Osteocyte (in vitro differentiated cells): ENCODE data around the gene THBD. TPM values are rescaled to one million over a fixed set of nuclear protein-coding genes. Genes with fewer than 3 reads are reported as not detected.

Experiments
- DNase-seq: peaks from one replicate; pipeline ENCODE4 v3.0.0; 2021; ENCODE audit warnings: mixed read lengths; ENCODE audit not compliant: unreplicated experiment; ENCODE audit errors: extremely low spot score
- H3K27ac Mint-ChIP-seq: one replicate; pipeline ENCODE4 v1.8.0; 2021; ENCODE audit warnings: mild to moderate bottlenecking, mixed read lengths; ENCODE audit not compliant: unreplicated experiment
- H3K27me3 Mint-ChIP-seq: one replicate; pipeline ENCODE4 v1.8.0; 2021; ENCODE audit warnings: mixed read lengths; ENCODE audit not compliant: unreplicated experiment
- H3K36me3 Mint-ChIP-seq: one replicate; pipeline ENCODE4 v1.8.0; 2021; ENCODE audit warnings: mixed read lengths; ENCODE audit not compliant: unreplicated experiment
- H3K4me1 Mint-ChIP-seq: one replicate; pipeline ENCODE4 v1.8.0; 2021; ENCODE audit warnings: mixed read lengths; ENCODE audit not compliant: unreplicated experiment
- H3K4me3 Mint-ChIP-seq: one replicate; pipeline ENCODE4 v1.8.0; 2021; ENCODE audit warnings: mild to moderate bottlenecking, moderate library complexity, mixed read lengths; ENCODE audit not compliant: unreplicated experiment
- H3K9me3 Mint-ChIP-seq: one replicate; pipeline ENCODE4 v1.8.0; 2021; ENCODE audit warnings: mixed read lengths; ENCODE audit not compliant: unreplicated experiment
- CTCF ChIP-seq: fragments of 200-600 bp; sonication (generic); IDR thresholded peaks from 2 replicates; pipeline ENCODE4 v1.5.0; 2021; ENCODE audit warnings: antibody characterized with exemption, mild to moderate bottlenecking, moderate library complexity
- total RNA-seq: library from RNA; stranded (reverse); gene quantifications from 2 replicates; pipeline ENCODE4 v1.2.1, GENCODE V29; 2021

The THBD gene
- total RNA-seq, 1 donor from 2014 or later: 66.3 TPM

- H3K9me3 Mint-ChIP-seq: no peaks in the 10 kb centered on the region
- no peaks in the 10 kb centered on the region for H3K27me3 Mint-ChIP-seq
- TF ChIP-seq CTCF: peak; percentile 62
- peaks cover 46% of the 10 kb centered on the region for H3K4me1 Mint-ChIP-seq
- peak overlapping the region; percentile 52 for H3K27ac Mint-ChIP-seq
- DNase-seq: no peak
- H3K36me3 Mint-ChIP-seq: peaks cover 2% of the 10 kb centered on the region
- H3K4me3 Mint-ChIP-seq: peak overlapping the region; percentile 84
Observed at GRCh38 chr20:23048283-23049200, 930 bp downstream of the THBD start.

GRCh38 chr20:23047738-23048214, 1.7 kb downstream of the THBD start:
- peaks cover 46% of the 10 kb centered on the region for H3K4me1 Mint-ChIP-seq
- no peaks in the 10 kb centered on the region for H3K9me3 Mint-ChIP-seq
- peak overlapping the region; percentile 84 for H3K4me3 Mint-ChIP-seq
- H3K36me3 Mint-ChIP-seq: peaks cover under 1% of the 10 kb centered on the region
- TF ChIP-seq CTCF: no peak
- no peaks in the 10 kb centered on the region for H3K27me3 Mint-ChIP-seq
- H3K27ac Mint-ChIP-seq: peak overlapping the region; percentile 68
- no peak for DNase-seq

GRCh38 chr20:23047001-23047737, 2.3 kb downstream of the THBD start:
- Mint-ChIP-seq H3K27me3 (no peaks in the 10 kb centered on the region), H3K4me3 (peak overlapping the region; percentile 84), H3K27ac (peak overlapping the region; percentile 68), H3K4me1 (peaks cover 50% of the 10 kb centered on the region), H3K36me3 (no peaks in the 10 kb centered on the region), H3K9me3 (no peaks in the 10 kb centered on the region)
- no peak for DNase-seq
- no peak for TF ChIP-seq CTCF

- H3K9me3 Mint-ChIP-seq: no peaks in the 10 kb centered on the region
- H3K27ac Mint-ChIP-seq: peak overlapping the region; percentile 68
- DNase-seq: no peak
- H3K36me3 Mint-ChIP-seq: no peaks in the 10 kb centered on the region
- peaks cover 48% of the 10 kb centered on the region for H3K4me1 Mint-ChIP-seq
- peak overlapping the region; percentile 84 for H3K4me3 Mint-ChIP-seq
- H3K27me3 Mint-ChIP-seq: no peaks in the 10 kb centered on the region
- TF ChIP-seq CTCF: no peak
Observed at GRCh38 chr20:23046431-23046830, 3.0 kb downstream of the THBD start.

GRCh38 chr20:23043376-23043775, 6.1 kb downstream of the THBD start:
- TF ChIP-seq CTCF: no peak

More at GRCh38 chr20:23043376-23043775, 6.1 kb downstream of the THBD start:
- Mint-ChIP-seq H3K4me3 (no peak overlapping the region), H3K27me3 (no peaks in the 10 kb centered on the region), H3K27ac (no peak overlapping the region), H3K36me3 (no peaks in the 10 kb centered on the region), H3K4me1 (peaks cover 50% of the 10 kb centered on the region), H3K9me3 (no peaks in the 10 kb centered on the region)
- no peak for DNase-seq
